AG09309 (cell line): ENCODE results near the gene AKR1C1.
"Not testable (repeated sequence)": the region's sequence is repeated elsewhere in the genome, so short reads cannot be mapped to it uniquely, and the experiment has no call there.

Source experiments
- DNase-seq: peaks from one replicate; pipeline ENCODE4 v3.0.0-alpha.2; 2010; ENCODE audit warnings: low read depth
- H3K4me3 ChIP-seq: 2 replicates; pipeline ENCODE4 v1.5.1; 2011; ENCODE audit warnings: mild to moderate bottlenecking, low read depth, low read length, moderate library complexity; ENCODE audit not compliant: control insufficient read depth
- CTCF ChIP-seq: IDR thresholded peaks from 2 replicates; pipeline ENCODE4 v1.5.1; 2011; ENCODE audit warnings: mild to moderate bottlenecking, low read depth, low read length, inconsistent platforms; ENCODE audit not compliant: insufficient read depth, control insufficient read depth; ENCODE audit errors: missing control alignments

The AKR1C1 gene

GRCh38 chr10:4953405-4953804 is 9.8 kb upstream of the AKR1C1 start:
- H3K4me3 ChIP-seq = no peak overlapping the region
- no peak for TF ChIP-seq CTCF
- no peak for DNase-seq

DNA sequence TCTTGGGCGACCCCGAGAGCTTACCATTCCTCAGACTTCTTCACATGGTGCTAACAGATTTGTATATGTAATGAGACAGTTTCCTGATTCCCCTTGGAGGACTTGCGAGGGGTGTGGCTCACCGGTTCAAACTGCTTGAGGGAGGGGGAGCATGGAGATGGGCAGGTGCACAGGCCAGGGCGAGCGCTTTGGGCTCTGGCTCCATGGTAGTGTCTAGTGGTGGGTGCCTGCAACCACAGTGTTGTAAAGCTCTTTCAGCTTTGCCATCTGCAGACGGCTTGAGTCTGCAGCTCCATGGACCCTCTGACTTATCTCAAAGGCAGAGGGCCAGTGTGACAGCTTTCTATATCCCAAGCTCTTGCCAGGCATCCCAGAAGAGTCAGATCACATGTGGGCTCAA is 7.1 kb upstream of the AKR1C1 start:
- DNase-seq, H3K4me3 ChIP-seq: not testable (repeated sequence)

DNA sequence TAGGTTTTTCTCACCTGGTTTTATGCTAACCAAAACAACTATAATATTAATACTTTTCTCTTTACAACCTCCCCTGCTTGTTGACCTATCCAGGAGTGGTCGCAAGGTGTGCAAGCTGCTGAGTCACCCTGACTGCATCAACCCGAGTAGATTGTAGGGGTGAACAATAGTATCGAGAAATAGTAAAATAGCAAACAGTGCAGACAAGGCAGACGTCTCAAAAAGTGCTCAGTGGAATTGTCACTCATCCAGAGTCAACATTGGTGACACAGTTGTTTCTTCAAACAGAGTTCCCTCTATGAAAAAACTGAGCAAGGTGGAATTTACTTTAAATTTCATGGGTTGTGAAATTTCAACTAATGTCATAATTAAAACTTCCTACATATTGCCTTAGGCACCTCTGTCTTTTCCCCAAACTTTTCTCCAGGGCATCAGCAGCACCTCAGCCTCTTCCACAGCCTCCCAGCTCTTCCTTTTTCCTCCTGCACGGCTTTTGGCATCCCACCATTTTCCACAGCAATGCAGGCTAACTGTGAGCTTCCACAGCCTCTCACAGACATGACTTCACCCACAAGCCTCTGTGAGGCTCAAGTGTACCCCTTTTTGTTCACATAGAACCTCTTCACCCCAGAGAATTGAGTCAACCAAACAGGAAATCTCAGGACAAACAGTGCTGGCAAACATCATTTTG is 6.1 kb upstream of the AKR1C1 start:
- not testable (repeated sequence) for DNase-seq, H3K4me3 ChIP-seq

DNA sequence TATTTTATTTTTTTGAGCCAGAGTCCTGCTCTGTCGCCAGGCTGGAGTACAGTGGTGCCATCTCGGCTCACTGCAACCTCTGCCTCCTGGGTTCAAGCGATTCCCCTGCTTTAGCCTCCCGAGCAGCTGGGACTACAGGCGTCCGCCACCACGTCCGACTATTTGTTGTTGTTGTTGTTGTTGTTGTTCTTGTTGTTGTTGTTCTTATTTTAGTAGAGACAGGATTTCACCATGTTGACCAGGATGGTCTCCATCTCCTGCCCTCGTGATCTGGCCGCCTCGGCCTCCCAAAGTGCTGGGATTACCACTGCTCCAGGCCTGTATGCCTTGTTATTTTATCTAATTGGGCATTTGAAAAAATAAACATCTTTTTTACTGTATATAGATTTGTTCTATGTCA is 1.7 kb upstream of the AKR1C1 start:
- not testable (repeated sequence) for DNase-seq, H3K4me3 ChIP-seq

DNA sequence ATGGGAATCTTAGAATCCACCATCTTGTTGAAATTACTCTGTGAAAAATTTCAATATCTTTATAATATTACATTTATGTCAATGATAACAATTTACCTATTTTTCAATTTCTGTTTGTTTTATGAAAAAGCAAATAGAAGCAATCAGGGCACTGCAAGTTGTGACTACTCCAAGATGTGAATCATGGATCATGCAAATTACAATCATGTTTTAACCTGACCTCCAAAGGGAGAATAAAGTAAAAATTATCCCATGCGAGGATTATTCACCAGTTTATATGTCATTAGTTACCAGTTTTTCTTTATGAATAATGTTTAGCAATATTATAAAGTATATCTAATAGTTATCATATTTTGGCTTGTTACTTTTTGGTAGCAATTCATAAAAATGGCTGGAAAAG is 907 bp upstream of the AKR1C1 start:
- H3K4me3 ChIP-seq, DNase-seq: not testable (repeated sequence)

GRCh38 chr10:4963815-4964154 is 570 bp downstream of the AKR1C1 start:
- H3K4me3 ChIP-seq, DNase-seq: not testable (repeated sequence)

GRCh38 chr10:4965763-4966162 is 2.5 kb downstream of the AKR1C1 start:
- DNase-seq, H3K4me3 ChIP-seq: not testable (repeated sequence)

GRCh38 chr10:4967189-4967588 is 4.0 kb downstream of the AKR1C1 start:
- not testable (repeated sequence) for DNase-seq, H3K4me3 ChIP-seq

DNA sequence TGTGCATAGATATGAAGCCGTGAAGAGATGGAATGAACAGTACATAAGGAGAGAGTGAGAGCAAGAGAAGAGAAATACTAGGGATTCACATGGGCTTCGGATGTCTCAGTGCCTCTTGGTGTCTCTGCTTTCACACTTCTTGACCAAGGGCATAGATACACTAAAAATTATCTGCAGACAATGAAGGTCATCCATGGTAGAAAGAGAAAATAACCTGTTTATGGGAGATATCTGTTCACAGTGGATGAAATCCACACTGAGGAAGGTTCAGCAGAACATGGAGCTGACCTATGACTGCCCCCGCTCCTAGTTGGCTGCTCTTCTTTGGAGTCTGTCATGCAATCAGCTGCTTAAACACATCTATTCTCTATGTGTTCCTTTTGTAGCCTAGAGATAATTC is 6.1 kb downstream of the AKR1C1 start:
- not testable (repeated sequence) for H3K4me3 ChIP-seq, DNase-seq

DNA sequence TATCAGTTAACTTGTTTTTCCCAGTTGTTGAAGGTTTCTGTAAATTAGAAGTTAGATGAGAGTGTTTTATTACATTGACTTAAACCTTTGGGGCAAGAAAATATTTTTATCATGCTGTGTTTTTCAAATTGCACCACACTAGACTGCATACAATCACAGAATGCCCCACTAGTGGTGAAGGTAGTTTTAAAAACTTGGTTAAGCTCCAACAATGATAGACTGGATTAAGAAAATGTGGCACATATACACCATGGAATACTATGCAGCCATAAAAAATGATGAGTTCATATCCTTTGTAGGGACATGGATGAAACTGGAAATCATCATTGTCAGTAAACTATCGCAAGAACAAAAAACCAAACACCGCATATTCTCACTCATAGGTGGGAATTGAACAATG is 7.1 kb downstream of the AKR1C1 start:
- DNase-seq, H3K4me3 ChIP-seq: not testable (repeated sequence)

DNA sequence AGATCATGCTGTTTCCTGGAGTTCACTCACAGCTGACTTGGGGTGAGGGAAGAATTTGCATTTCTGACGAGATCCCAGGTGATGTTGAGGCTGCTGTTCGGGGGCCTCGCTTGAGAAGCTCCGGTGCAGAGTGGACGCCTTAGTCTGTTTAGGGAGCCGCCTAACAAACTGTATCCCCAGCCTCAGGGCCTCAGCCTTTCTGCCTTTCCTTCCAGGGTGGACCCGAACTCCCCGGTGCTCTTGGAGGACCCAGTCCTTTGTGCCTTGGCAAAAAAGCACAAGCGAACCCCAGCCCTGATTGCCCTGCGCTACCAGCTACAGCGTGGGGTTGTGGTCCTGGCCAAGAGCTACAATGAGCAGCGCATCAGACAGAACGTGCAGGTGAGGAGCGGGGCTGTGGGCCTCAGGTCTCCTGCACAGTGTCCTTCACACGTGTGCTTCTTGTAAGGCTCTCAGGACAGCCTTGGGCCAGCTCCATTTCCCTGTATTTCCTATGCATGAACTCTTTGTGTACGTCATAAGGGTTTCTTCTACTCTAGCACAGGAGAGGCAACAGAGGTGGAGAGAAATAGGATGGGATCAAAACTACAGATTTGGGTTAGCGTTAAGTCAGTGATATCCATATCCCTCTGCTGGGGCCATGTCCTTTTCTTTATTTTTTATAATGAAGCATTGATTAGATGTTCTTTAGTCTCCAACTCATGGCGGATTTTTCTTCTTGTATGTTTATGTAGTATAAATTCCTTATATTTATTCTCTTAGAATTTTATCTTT is 9.3 kb downstream of the AKR1C1 start:
- DNase-seq, H3K4me3 ChIP-seq: not testable (repeated sequence)

- DNase-seq, H3K4me3 ChIP-seq: not testable (repeated sequence)
Measured at GRCh38 chr10:4973294-4973693, 10.1 kb downstream of the AKR1C1 start.

DNA sequence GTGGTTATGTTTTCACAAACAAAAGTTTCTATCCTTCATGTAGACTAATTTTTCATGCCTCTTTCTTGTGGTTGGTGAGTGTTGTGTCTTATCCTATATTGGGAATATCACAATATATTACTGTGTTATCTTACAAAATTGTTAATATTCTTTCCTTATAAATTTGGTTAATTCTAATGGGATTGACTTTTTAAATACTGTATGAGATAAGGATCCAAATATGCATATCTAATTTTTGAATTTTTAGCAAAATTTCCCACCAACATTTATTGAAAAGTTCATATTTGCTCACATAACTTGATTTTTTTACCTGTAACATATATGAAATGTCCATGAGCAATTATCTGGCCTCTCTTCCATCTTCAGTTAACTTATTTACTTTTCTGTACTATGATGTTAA is 11.2 kb downstream of the AKR1C1 start:
- not testable (repeated sequence) for H3K4me3 ChIP-seq, DNase-seq
